Measurements from ENCODE around the gene GLUD1.

DNA sequence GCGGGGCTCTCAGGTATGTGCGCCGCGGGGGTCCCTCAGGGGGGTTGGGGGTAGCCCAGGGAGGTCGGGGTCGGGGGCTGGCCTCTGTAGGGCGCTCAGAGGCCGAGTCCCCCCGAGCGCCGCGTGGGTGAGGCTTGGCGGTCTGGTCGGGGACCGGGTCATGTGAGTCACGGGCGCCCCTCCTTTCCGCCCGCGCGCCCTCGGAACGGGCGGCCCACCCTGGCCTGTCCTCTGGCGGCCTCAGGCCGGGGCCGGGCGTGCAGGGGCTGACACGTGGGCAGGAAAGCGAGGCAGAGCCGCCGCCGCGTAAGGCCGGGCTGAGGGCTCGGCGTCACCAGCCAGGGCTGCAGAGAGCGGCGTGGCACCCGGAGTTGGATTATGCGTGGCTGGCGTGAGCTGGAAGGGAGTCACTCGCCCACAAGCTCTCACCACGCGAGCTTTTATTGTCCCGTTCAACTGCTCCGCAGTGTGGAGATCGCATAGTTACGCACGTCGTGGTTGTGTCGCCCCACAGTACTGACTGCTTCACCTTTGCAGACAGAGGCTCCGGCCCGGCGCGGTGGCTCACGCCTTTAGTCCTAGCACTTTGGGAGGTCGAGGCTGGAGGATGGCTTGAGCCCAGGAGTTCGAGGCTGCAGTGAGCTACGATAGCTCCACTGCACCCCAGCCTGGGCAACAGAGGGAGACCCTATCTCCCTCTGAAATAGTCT lies 748 bp upstream of the GLUD1 start:
- TF ChIP-seq EZH2 (IDR thresholded peaks at IDR 0.05; ENCODE audit: borderline replicate concordance, insufficient read depth, low read length, poor library complexity, severe bottlenecking) (no peak), POLR2AphosphoS5 (IDR thresholded peaks at IDR 0.05) (peak; percentile 51), SMC3 (conservative IDR thresholded peaks at IDR 0.05; ENCODE audit: poor library complexity) (no peak), EP300 (conservative IDR thresholded peaks at IDR 0.05; ENCODE audit: poor library complexity, severe bottlenecking) (peak; percentile 26), MXI1 (conservative IDR thresholded peaks at IDR 0.05; ENCODE audit: poor library complexity, severe bottlenecking) (peak; percentile 94), RAD21 (conservative IDR thresholded peaks at IDR 0.05) (peak; percentile 21), TAF1 (IDR thresholded peaks at IDR 0.05; ENCODE audit: low read depth) (no peak)
- TF ChIP-seq, protein P1, sequence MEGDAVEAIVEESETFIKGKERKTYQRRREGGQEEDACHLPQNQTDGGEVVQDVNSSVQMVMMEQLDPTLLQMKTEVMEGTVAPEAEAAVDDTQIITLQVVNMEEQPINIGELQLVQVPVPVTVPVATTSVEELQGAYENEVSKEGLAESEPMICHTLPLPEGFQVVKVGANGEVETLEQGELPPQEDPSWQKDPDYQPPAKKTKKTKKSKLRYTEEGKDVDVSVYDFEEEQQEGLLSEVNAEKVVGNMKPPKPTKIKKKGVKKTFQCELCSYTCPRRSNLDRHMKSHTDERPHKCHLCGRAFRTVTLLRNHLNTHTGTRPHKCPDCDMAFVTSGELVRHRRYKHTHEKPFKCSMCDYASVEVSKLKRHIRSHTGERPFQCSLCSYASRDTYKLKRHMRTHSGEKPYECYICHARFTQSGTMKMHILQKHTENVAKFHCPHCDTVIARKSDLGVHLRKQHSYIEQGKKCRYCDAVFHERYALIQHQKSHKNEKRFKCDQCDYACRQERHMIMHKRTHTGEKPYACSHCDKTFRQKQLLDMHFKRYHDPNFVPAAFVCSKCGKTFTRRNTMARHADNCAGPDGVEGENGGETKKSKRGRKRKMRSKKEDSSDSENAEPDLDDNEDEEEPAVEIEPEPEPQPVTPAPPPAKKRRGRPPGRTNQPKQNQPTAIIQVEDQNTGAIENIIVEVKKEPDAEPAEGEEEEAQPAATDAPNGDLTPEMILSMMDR (IDR thresholded peaks at IDR 0.05; ENCODE audit: poor library complexity, severe bottlenecking) = no peak
- TF ChIP-seq, protein P2, sequence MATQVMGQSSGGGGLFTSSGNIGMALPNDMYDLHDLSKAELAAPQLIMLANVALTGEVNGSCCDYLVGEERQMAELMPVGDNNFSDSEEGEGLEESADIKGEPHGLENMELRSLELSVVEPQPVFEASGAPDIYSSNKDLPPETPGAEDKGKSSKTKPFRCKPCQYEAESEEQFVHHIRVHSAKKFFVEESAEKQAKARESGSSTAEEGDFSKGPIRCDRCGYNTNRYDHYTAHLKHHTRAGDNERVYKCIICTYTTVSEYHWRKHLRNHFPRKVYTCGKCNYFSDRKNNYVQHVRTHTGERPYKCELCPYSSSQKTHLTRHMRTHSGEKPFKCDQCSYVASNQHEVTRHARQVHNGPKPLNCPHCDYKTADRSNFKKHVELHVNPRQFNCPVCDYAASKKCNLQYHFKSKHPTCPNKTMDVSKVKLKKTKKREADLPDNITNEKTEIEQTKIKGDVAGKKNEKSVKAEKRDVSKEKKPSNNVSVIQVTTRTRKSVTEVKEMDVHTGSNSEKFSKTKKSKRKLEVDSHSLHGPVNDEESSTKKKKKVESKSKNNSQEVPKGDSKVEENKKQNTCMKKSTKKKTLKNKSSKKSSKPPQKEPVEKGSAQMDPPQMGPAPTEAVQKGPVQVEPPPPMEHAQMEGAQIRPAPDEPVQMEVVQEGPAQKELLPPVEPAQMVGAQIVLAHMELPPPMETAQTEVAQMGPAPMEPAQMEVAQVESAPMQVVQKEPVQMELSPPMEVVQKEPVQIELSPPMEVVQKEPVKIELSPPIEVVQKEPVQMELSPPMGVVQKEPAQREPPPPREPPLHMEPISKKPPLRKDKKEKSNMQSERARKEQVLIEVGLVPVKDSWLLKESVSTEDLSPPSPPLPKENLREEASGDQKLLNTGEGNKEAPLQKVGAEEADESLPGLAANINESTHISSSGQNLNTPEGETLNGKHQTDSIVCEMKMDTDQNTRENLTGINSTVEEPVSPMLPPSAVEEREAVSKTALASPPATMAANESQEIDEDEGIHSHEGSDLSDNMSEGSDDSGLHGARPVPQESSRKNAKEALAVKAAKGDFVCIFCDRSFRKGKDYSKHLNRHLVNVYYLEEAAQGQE (IDR thresholded peaks at IDR 0.05; ENCODE audit: borderline replicate concordance) = no peak

Measured in neural cell (in vitro differentiated cells).